ENCODE data around the gene FBXO17. TPM values are rescaled to one million over a fixed set of nuclear protein-coding genes. Genes with fewer than 3 reads are reported as not detected.
A peak's percentile ranks its signal among the peaks of the same experiment; 100 is the strongest.

Gene FBXO17
- total and polyA plus RNA-seq, 2 of the 13 experiments (the other 11 are each of a cell fraction or from before 2014, with no cell fraction given) = 22.1 to 58.7 TPM

DNA sequence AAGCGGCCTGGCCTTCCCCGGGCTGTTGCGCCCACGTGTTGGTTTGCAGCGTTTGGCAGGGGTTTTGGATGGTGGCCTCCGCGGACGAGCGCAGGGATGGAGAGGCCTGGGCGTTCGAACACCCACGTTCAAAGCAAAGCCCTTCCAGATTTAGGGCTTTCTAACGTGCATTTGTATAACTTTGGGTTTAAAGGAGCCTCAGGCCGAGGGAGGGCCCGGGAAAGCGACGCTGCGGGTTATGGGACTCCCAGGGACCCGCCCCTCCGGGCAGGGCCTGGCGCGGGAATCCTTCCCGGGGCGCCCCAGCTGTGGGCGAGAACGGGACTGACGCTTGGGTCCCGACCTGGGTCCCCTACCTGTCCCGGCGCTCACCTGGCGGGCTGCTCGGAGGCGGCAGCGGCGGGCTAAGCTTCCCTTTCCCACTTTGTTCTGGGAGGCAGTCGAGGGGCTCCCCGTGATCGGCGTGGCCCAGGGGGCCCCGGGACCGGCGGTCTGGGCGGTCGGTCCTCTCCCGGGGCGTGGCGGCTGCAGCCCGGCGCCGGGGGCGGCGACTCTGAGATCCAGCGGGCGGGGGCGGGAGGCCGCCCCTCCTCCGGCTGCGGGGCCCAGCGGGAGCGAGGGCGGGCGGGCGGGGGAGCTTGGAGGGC lies at the start of gene FBXO17 (continued):
- 0 out of 2 replicates have a peak, but pooled peaks have one; percentile 52 for TF ChIP-seq SNAI1 (CRISPR knock-in tag; IDR thresholded peaks at IDR 0.05; ENCODE audit: borderline replicate concordance)
- TF ChIP-seq, protein P1, sequence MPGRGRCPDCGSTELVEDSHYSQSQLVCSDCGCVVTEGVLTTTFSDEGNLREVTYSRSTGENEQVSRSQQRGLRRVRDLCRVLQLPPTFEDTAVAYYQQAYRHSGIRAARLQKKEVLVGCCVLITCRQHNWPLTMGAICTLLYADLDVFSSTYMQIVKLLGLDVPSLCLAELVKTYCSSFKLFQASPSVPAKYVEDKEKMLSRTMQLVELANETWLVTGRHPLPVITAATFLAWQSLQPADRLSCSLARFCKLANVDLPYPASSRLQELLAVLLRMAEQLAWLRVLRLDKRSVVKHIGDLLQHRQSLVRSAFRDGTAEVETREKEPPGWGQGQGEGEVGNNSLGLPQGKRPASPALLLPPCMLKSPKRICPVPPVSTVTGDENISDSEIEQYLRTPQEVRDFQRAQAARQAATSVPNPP (CRISPR knock-in tag; IDR thresholded peaks at IDR 0.05) = peak; percentile 23; the same call in 1 of the 2 replicates
- TF ChIP-seq ZFP82 (CRISPR knock-in tag; IDR thresholded peaks at IDR 0.05; ENCODE audit: borderline replicate concordance) = no peak
- no peak for TF ChIP-seq ZNF619 (CRISPR knock-in tag; IDR thresholded peaks at IDR 0.05)
- TF ChIP-seq ZNF160 (CRISPR knock-in tag; IDR thresholded peaks at IDR 0.05) = no peak
- no peak for TF ChIP-seq ZNF652 (CRISPR knock-in tag; IDR thresholded peaks at IDR 0.05; ENCODE audit: borderline replicate concordance, low read depth)
- TF ChIP-seq MATR3 (CRISPR knock-in tag; IDR thresholded peaks at IDR 0.05) = no peak
- TF ChIP-seq, protein P2, sequence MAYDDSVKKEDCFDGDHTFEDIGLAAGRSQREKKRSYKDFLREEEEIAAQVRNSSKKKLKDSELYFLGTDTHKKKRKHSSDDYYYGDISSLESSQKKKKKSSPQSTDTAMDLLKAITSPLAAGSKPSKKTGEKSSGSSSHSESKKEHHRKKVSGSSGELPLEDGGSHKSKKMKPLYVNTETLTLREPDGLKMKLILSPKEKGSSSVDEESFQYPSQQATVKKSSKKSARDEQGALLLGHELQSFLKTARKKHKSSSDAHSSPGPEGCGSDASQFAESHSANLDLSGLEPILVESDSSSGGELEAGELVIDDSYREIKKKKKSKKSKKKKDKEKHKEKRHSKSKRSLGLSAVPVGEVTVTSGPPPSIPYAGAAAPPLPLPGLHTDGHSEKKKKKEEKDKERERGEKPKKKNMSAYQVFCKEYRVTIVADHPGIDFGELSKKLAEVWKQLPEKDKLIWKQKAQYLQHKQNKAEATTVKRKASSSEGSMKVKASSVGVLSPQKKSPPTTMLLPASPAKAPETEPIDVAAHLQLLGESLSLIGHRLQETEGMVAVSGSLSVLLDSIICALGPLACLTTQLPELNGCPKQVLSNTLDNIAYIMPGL (CRISPR knock-in tag; IDR thresholded peaks at IDR 0.05; ENCODE audit: borderline replicate concordance in 1 of 2, low read depth in 1 of 2) = no peak
- TF ChIP-seq, protein P3, sequence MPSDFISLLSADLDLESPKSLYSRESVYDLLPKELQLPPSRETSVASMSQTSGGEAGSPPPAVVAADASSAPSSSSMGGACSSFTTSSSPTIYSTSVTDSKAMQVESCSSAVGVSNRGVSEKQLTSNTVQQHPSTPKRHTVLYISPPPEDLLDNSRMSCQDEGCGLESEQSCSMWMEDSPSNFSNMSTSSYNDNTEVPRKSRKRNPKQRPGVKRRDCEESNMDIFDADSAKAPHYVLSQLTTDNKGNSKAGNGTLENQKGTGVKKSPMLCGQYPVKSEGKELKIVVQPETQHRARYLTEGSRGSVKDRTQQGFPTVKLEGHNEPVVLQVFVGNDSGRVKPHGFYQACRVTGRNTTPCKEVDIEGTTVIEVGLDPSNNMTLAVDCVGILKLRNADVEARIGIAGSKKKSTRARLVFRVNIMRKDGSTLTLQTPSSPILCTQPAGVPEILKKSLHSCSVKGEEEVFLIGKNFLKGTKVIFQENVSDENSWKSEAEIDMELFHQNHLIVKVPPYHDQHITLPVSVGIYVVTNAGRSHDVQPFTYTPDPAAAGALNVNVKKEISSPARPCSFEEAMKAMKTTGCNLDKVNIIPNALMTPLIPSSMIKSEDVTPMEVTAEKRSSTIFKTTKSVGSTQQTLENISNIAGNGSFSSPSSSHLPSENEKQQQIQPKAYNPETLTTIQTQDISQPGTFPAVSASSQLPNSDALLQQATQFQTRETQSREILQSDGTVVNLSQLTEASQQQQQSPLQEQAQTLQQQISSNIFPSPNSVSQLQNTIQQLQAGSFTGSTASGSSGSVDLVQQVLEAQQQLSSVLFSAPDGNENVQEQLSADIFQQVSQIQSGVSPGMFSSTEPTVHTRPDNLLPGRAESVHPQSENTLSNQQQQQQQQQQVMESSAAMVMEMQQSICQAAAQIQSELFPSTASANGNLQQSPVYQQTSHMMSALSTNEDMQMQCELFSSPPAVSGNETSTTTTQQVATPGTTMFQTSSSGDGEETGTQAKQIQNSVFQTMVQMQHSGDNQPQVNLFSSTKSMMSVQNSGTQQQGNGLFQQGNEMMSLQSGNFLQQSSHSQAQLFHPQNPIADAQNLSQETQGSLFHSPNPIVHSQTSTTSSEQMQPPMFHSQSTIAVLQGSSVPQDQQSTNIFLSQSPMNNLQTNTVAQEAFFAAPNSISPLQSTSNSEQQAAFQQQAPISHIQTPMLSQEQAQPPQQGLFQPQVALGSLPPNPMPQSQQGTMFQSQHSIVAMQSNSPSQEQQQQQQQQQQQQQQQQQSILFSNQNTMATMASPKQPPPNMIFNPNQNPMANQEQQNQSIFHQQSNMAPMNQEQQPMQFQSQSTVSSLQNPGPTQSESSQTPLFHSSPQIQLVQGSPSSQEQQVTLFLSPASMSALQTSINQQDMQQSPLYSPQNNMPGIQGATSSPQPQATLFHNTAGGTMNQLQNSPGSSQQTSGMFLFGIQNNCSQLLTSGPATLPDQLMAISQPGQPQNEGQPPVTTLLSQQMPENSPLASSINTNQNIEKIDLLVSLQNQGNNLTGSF (CRISPR knock-in tag; IDR thresholded peaks at IDR 0.05) = no peak
- TF ChIP-seq PCBP2 (optimal IDR thresholded peaks at IDR 0.05; ENCODE audit: low read depth, low read length, poor library complexity, severe bottlenecking) = no peak
- TF ChIP-seq ZNF766 (CRISPR knock-in tag; IDR thresholded peaks at IDR 0.05; ENCODE audit: borderline replicate concordance) = no peak
- TF ChIP-seq ZNF24 (IDR thresholded peaks at IDR 0.05) = no peak
- TF ChIP-seq ZNF329 (CRISPR knock-in tag; IDR thresholded peaks at IDR 0.05; ENCODE audit: low read depth) = no peak
- TF ChIP-seq GLI4 (CRISPR knock-in tag; IDR thresholded peaks at IDR 0.05; ENCODE audit: borderline replicate concordance) = no peak
- TF ChIP-seq, protein P4, sequence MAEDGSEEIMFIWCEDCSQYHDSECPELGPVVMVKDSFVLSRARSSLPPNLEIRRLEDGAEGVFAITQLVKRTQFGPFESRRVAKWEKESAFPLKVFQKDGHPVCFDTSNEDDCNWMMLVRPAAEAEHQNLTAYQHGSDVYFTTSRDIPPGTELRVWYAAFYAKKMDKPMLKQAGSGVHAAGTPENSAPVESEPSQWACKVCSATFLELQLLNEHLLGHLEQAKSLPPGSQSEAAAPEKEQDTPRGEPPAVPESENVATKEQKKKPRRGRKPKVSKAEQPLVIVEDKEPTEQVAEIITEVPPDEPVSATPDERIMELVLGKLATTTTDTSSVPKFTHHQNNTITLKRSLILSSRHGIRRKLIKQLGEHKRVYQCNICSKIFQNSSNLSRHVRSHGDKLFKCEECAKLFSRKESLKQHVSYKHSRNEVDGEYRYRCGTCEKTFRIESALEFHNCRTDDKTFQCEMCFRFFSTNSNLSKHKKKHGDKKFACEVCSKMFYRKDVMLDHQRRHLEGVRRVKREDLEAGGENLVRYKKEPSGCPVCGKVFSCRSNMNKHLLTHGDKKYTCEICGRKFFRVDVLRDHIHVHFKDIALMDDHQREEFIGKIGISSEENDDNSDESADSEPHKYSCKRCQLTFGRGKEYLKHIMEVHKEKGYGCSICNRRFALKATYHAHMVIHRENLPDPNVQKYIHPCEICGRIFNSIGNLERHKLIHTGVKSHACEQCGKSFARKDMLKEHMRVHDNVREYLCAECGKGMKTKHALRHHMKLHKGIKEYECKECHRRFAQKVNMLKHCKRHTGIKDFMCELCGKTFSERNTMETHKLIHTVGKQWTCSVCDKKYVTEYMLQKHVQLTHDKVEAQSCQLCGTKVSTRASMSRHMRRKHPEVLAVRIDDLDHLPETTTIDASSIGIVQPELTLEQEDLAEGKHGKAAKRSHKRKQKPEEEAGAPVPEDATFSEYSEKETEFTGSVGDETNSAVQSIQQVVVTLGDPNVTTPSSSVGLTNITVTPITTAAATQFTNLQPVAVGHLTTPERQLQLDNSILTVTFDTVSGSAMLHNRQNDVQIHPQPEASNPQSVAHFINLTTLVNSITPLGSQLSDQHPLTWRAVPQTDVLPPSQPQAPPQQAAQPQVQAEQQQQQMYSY (CRISPR knock-in tag; IDR thresholded peaks at IDR 0.05) = no peak
